GM06990 (cell line): ENCODE data around the gene CACNA1C.

Experiments
- DNase-seq: peaks from one replicate; pipeline ENCODE4 v3.0.0-alpha.2; 2011; ENCODE audit not compliant: insufficient read length; ENCODE audit errors: extremely low read depth
- H3K27me3 ChIP-seq: replicated peaks from 2 replicates; pipeline ENCODE4 v1.6.0; 2011; ENCODE audit warnings: low read length; ENCODE audit not compliant: control insufficient read depth, insufficient read depth
- H3K36me3 ChIP-seq: 2 replicates; pipeline ENCODE4 v1.5.1; 2011; ENCODE audit warnings: low read length; ENCODE audit not compliant: control insufficient read depth, insufficient read depth
- H3K4me3 ChIP-seq: replicated peaks from 2 replicates; pipeline ENCODE4 v1.5.1; 2011; ENCODE audit warnings: low read depth, mild to moderate bottlenecking, control low read depth, low read length
- TF ChIP-seq, protein P1 (sequence below): IDR thresholded peaks from 2 replicates; pipeline ENCODE4 v1.5.1; 2011; ENCODE audit warnings: low read length, control low read depth, mild to moderate bottlenecking, inconsistent platforms; ENCODE audit not compliant: insufficient read depth, poor library complexity, severe bottlenecking

Gene CACNA1C

DNA sequence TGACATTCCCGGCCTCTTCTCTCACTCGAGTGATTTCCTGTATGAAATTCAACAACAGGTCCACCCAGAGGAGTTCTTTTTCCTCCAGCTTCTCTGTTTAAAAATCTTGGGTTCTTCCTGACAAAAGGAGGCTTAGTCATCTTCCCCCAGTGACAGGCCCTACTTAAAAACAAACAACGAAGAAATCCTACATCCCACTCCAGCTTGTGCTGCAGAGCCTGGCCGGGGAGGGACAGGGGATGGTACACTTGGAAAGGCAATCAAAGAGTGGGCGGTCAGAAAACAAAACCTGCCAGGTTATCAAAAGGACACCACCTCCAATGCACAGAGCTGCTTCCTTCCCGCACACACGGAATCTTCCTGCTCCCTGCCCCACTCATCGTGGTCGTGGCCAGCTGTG is 101.3 kb downstream of the CACNA1C start:
- H3K36me3 ChIP-seq, result no peaks in the 10 kb centered on the region
- TF ChIP-seq, protein P1, sequence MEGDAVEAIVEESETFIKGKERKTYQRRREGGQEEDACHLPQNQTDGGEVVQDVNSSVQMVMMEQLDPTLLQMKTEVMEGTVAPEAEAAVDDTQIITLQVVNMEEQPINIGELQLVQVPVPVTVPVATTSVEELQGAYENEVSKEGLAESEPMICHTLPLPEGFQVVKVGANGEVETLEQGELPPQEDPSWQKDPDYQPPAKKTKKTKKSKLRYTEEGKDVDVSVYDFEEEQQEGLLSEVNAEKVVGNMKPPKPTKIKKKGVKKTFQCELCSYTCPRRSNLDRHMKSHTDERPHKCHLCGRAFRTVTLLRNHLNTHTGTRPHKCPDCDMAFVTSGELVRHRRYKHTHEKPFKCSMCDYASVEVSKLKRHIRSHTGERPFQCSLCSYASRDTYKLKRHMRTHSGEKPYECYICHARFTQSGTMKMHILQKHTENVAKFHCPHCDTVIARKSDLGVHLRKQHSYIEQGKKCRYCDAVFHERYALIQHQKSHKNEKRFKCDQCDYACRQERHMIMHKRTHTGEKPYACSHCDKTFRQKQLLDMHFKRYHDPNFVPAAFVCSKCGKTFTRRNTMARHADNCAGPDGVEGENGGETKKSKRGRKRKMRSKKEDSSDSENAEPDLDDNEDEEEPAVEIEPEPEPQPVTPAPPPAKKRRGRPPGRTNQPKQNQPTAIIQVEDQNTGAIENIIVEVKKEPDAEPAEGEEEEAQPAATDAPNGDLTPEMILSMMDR, result no peak
- H3K27me3 ChIP-seq, result no peaks in the 10 kb centered on the region
- DNase-seq, result no peak
- no peak overlapping the region for H3K4me3 ChIP-seq

DNA sequence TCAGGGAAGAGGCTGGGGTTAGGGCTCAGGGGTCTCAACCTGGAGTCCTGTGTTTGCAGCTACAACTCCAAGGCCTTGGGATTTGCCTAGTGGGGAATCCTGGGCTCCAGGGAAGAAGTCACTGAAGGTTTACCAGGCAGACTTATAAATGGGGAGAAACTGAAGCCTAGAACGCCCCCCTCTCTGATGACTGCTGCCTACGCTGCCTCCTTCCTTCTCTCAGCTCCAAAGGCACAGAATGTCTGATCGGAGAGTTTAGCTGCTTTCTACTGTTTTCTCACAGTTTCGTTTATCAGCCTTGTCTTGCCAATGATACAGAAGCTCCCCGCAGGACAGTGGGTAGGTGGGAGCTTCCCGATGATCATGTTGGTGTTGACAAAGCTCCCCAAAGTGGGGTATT is 101.7 kb downstream of the CACNA1C start:
- H3K4me3 ChIP-seq, result no peak overlapping the region
- no peak for DNase-seq
- TF ChIP-seq, protein P1, result no peak
- no peaks in the 10 kb centered on the region for H3K36me3 ChIP-seq
- H3K27me3 ChIP-seq, result no peaks in the 10 kb centered on the region

DNA sequence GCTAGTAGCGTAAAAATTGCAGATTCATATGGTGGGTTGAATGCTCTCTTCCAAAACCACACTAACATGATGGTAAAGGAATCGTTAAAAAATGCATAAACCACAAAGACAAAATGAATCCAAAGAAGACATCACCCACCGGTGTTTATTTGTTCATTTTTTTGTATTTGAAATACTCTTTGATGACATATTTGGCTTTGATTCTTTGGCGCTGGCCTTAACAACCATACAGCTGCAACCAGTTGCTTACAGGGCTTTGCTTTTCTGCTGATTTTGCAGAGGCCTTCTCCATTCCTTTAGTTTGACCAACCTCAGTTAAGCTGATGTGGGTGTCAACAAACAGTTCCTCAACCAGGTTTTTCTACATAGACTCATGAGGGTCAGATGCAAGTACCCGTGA is 103.5 kb downstream of the CACNA1C start:
- TF ChIP-seq, protein P1, result no peak

DNA sequence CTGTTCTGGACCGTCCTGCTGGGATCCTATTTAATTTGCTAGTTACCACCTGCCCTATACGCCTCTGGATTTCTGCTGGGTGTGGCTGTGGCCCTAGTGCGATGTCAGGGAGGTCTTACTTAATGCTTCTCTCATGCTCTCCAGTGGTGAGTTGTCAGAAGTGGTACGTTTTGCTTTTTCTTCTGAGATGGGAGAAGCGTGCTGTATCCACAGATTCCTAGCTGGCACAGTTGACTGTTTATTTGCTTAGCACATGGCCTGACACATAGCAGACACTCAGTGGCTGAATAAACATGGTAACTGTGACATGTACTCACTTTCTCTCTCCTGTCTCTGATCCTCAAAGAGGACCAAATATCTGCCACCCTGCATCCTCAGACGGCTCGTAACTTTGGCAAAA is 107.3 kb downstream of the CACNA1C start:
- DNase-seq, result no peak
- TF ChIP-seq, protein P1, result no peak
- H3K27me3 ChIP-seq, result no peaks in the 10 kb centered on the region
- no peaks in the 10 kb centered on the region for H3K36me3 ChIP-seq
- no peak overlapping the region for H3K4me3 ChIP-seq

More for the DNA sequence above, 103.5 kb downstream of the CACNA1C start:
- no peak for DNase-seq
- H3K36me3 ChIP-seq, result no peaks in the 10 kb centered on the region
- H3K4me3 ChIP-seq, result no peak overlapping the region
- H3K27me3 ChIP-seq, result no peaks in the 10 kb centered on the region

DNA sequence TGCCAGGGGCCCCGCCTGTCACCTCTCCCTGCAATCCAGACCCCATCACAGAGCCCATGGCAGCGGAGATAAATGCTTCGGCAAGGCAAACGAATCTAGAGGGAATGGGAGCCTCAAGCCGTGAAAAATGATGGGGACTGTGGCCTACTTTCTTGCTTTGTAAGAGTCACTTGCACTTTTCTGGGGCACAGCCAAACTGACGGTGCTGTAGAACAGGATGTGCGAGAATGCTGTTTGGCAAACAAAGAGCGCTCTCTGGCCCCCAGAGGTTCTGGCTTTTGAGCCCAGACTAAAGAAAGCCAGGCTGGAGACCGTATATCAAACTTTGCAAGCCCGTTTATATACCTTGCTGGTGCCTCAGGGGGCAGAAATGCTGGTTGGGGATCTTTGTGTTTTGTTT is 108.7 kb downstream of the CACNA1C start:
- Histone ChIP-seq H3K36me3 (no peaks in the 10 kb centered on the region), H3K27me3 (no peaks in the 10 kb centered on the region; the same call in 1 of the 2 replicates), H3K4me3 (no peak overlapping the region)
- DNase-seq, result no peak
- TF ChIP-seq, protein P1, result no peak

DNA sequence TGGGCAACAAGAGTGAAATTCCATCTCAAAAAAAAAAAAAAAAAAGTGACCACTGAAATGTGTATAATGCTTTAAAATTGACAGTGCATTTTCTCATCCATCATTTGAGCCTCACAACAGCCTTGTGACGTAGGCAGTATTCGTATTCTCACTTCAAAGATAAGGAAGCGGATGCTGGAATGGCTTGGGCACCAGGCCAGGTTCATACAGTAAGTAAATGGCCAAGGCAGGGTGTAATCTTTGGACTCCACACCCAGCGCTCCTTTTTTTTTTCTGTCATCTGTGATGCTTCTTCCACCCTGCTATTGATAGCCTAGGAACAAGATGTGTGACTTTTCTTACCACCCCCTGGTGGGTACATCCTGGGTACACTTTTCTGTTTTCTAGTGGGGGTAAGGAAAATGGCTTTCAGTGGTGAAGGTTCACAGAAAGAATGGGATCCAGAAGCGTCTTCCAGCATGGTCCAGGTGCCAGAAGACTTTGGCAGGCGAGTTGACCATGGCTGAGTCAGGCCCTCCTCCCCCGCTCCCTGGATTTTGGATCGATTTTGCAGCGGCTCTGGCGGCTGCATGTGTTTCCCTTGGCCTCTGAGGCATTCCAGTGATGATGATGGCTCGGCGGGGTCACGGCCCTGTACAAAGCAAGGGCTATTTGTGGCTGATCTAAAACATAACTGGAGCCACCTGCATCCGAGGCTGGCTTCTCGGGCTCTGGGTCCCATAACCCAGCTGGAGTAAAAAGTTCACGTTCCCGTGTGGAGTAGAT is 110.6 kb downstream of the CACNA1C start:
- no peaks in the 10 kb centered on the region; the same call in 1 of the 2 replicates for H3K27me3 ChIP-seq
- H3K4me3 ChIP-seq, result no peak overlapping the region
- no peak for DNase-seq
- H3K36me3 ChIP-seq, result no peaks in the 10 kb centered on the region
- TF ChIP-seq, protein P1, result no peak
